ENCODE measurements around the gene DIPK1C. TPM values are rescaled to one million over a fixed set of nuclear protein-coding genes. Genes with fewer than 3 reads are reported as not detected.
"Not testable (repeated sequence)": the region's sequence is repeated elsewhere in the genome, so short reads cannot be mapped to it uniquely, and the experiment has no call there.

The DIPK1C gene
- polyA plus RNA-seq (ENCODE audit: insufficient read length in 10 of 10), result 10 to 100 TPM in 5 of 10 donors, 1 to 10 TPM in 5; 3.9 to 16.4 (median 9.5) TPM
- long read RNA-seq, donor 1, partial matches to known transcripts, result 0 of 4 reads
- long read RNA-seq, donor 1, other reads (novel, unspliced or antisense), result 0 of 4 reads
- long read RNA-seq, donor 2, partial matches to known transcripts, result 0 of 3 reads
- long read RNA-seq, donor 2, other reads (novel, unspliced or antisense), result 0 of 3 reads
- long read RNA-seq, donor 3, result 0 reads
- long read RNA-seq, donor 4, partial matches to known transcripts, result 0 of 1 reads
- long read RNA-seq, donor 4, other reads (novel, unspliced or antisense), result 0 of 1 reads
- long read RNA-seq, donor 5, partial matches to known transcripts, result 0 of 3 reads
- long read RNA-seq, donor 5, other reads (novel, unspliced or antisense), result 0 of 3 reads
- long read RNA-seq, donor 6, transcript FAM69C-201 (4 exons, 3,671 nt), result major isoform, 6 of 6 reads
- long read RNA-seq, donor 6, partial matches to known transcripts, result 0 of 6 reads
- long read RNA-seq, donor 6, other reads (novel, unspliced or antisense), result 0 of 6 reads
- long read RNA-seq, donor 7, partial matches to known transcripts, result 0 of 4 reads
- long read RNA-seq, donor 7, other reads (novel, unspliced or antisense), result 0 of 4 reads
- long read RNA-seq, donor 8, transcript FAM69C-201 (4 exons, 3,671 nt), result major isoform, 5 of 5 reads
- long read RNA-seq, donor 8, partial matches to known transcripts, result 0 of 5 reads
- long read RNA-seq, donor 8, other reads (novel, unspliced or antisense), result 0 of 5 reads
- long read RNA-seq, donor 9, result 0 reads

- peak in 2 of 3 donors; percentile 28 to 62 for DNase-seq
These were observed at the start of gene DIPK1C for GRCh38 chr18:74457043-74457724. DIPK1C (minus strand) TSS chr18:74457308; CDS start chr18:74457259, 49 bp downstream.

DNA sequence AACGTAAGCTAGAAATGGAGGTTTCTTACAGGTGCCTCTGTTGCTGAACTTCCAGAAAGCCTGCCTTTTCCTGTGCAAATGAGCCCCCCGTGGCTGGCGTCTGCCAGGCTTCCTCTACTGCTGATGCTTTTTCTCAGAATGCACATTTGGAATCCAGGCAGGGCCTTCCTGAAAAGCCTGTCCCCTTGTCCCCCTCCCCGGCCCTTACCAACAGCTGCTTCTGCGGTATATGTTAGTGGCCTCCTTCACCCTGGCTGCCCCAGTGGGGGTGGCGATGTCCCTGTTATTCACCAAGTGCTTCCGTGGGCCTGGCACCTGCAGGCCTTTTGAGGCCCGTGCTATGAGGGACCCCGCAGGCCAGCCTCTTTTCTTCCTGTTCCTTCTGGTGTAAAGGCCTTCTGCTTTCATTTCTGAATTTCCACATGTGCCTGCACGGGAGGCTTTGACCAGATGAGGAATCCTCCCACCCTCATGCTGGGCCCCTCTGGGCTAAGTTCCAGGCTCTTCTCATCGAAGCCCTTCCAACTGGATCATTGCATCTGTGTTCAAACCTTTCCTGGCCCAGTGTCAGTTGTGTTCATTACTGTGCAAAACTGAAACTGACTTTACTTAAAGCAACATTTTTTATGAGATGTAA, 49.5 kb upstream of the DIPK1C start:
- DNase-seq, result peak; percentile 78 to 98 (median 95)

DNA sequence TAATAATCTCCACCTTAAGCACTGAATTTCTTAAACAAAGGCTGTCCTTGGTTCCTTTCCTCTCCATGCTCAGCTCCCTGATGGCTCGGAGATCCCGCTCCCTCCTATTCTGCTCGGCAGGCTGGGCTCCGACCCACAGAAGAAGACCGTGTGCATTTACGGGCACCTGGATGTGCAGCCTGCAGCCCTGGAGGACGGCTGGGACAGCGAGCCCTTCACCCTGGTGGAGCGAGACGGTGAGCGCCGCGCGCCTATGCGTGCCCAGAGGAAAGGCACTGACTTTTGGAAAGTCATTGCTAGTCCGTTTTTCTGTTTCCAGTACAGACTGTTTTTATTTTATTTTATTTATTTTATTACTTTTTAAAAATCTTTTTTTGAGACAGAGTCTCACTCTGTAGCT, 48.7 kb upstream of the DIPK1C start:
- no peak for DNase-seq

GRCh38 chr18:74503137-74503536, 46.0 kb upstream of the DIPK1C start:
- no peak for DNase-seq

DNA sequence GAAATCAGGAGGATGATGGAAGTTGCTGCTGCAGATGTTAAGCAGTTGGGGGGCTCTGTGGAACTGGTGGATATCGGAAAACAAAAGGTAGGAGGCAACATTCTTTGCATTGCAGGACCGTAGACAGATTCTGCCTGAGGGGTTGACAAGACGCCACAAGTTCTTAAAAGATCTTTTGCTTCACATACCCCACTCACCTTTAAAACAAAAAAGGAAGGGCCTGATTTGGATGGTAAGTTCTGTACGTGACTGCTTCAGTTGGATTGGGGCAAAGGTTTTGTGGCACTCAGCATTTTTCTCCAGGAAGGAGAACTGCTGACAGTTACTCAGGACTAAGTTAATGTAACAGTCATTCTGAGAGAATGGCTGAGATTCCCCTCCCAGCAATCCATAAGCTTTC, 44.3 kb upstream of the DIPK1C start:
- no peak for DNase-seq

DNA sequence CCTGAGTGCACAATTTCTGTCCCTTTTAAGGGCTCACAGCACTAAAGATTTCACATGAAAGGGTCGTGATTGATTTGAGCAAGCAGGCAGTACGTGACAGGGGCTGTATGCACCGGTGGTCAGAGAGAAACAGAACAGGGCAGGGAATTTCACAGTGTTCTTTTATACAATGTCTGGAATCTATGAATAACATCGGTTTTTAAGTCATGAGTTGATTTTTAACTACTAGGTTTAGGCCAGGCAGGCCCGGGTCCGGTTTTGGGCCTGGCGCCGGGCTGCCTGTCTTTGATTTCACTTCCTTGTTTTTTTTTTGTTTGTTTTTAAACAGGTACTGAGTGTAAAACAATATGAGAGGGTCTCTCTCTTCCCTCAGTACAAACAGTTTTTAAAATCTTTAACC, 43.7 kb upstream of the DIPK1C start:
- DNase-seq, result not testable (repeated sequence)

DNA sequence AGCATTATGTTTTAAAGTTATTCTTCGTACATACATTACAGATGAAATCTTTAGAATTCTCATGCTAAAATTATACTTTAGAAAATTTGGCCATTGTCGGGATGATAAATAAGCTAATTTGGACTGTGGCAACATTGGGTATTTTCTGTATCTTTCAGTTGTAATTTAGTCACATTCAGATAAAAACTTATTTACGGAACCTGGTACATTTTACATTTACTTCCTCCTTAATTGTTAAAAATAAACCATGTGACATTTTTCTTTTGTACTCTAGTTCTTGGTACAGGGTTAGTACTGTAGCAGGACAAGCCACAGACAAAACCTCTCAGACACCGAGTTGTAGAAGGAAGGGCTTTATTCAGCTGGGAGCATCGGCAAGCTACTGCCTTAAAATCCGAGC, 43.3 kb upstream of the DIPK1C start:
- DNase-seq, result no peak

- DNase-seq, result peak; percentile 31 to 90 (median 88)
These were observed 42.5 kb upstream of the DIPK1C start for GRCh38 chr18:74499633-74500032.

DNA sequence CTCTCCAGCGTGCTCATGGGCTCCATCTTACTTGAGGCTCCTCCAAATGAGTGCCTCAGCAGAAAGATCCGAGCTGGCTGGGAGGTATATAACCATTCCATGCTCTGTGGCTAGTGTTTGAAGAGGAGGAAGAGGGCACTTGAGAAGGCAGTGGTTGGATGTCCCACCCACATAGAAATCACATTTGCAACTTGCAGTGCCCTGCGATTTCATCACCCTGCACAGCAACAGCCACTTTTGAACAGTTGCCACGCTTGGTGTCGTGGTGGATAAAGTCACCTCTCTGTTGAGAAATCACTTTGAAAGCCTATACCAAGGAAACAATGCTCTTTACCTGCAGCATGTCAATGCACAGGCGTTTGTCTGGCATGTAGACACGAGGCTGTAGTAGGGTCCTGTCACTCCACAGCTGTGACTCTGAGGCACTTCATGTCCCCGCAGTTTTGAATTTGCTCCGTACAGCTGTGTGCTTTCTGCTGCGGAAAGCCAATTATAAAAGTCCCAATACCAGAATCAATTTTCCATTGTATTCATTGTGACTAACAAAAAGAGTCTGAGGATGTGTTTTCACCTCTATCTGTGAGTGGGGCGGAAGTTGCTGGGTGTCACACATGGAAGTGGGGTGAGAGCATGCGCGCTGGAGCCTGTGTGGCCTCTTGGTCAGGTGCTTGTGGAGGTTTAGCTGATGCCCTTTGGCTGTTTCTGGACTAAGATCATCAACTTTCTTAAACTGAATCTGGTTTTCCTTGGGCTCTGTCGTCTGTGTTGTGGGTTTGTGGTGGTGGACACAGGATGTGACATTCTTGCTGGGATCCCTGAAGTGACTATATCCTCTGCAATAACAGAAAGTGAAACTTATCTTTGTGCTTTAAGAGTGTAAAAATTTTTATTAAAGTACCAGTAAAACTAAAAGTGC, 41.9 kb upstream of the DIPK1C start:
- DNase-seq, result peak in 1 of 3 donors; percentile 26

DNA sequence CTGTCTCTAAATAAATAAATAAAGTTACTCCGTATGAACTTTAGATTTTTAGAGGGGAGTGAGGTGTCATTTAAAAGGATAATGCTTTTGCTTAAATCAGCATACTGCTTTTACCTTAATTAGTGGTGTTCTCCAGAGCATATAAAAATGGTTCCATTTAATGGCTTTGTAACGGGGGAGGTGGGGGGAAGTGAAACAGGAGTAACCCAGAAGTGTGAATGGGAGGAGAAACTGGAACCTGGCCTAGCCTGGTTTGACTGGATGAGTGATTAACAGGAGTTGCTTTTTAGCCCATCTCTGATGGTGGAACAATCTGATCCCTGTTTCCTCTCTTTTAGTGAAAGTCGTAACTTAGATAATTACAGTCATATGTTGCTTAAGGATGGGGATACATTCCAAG, 40.7 kb upstream of the DIPK1C start:
- DNase-seq, result no peak

DNA sequence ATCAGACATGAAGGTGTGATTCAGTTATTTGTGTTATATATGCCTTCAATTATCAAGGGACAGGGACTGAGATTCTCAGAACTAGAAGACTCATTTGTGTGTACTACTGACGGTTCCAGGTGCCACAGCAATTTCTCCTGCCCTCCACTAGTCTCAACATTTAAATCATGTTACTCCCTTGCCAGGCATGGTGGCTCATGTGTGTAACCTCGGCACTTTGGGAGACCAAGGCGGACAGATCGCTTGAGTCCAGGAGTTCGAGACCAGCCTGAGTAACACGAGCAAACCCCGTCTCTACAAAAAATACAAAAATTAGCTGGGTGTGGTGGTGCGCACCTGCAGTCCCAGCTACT, 40.2 kb upstream of the DIPK1C start:
- DNase-seq, result no peak

GRCh38 chr18:74496508-74497323, 39.6 kb upstream of the DIPK1C start:
- DNase-seq, result peak; percentile 36 to 89 (median 66)

DNA sequence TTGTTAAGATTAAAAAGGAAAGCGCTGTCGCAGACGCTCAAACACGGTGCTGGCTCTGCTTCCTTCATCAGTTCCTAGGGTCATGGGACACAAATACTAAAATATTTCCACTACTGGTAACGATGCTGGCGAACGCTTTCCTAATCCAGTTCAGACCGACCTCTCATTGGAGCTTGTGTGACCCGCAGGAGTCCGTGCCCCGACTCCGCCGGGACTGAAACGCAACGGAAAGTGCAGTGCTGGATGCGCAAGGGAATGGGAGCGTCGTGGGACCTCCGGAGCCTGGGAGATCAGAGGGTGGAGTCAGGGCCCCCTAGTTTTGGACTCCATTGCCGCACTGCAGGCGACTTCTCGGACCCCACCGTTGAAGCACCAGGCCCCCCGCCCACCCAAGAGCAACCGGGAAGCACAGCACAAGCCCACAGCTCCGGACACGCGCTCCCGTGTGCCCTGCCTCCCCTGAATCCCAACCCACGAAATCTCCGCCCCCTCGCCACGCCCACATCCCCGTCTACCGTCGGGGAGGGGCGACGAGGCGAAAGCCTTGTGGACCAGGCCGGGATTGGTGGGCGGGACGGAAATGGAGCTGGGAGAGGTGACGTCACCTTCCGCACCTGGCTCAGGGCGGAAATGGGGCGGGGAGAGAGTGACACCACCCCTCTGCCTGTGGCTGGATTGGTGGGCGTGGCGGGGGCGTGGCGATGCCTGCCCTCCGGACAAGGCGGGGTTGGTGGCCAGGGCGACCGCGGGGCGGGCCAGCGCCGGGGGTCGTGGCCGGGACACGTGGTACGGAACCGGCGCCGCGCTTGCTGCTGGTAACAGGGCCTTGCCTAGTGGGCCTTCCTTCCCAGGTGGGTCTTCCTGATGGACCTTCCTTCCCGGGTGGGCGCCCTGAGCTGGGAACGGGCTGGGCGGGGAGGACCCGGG, 38.7 kb upstream of the DIPK1C start, which contains the start of gene CNDP2:
TSS of gene CNDP2 (plus strand) at position 783 of the 927 bp plus-strand sequence. CDS start 3,611 bp downstream, outside the sequence.
- peak; percentile 99 to 100 (median 100) for DNase-seq

DNA sequence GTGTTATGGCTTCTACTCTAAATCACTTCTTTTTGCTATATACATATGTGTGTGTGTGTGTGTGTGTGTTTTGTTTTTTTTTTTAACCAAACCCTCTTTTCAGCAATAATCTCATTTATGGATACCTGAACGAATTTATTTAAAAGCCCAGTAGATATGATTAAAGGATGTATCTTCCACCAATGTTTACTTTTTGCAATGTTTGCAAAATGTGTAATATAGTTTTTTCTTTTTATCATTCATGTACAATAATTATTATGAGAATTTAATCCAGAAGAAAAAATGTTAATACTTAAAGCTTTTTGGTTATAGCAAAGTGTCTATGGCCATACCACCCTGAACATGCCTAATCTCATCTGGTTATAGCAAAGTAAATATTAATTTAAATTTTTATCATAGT, 37.4 kb upstream of the DIPK1C start:
- no peak for DNase-seq

DNA sequence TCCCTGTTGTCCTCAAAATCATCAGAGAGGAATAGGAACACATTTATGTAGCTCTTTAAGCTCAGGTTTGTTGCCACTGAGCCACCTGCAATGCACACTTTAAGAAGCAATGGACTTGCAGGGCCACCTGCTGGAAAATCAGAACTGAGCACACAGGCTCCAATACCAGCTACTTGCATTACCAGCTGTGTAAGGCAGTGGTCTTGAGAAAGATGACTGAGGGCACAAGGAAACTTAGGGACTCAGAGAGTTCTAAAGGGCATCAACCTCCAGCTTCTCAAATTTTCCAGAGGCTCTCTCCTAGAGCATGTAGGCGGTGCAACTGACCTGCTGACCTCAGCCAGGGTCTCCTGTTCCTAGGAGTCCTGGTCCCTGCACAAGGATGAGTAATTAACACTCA, 36.6 kb upstream of the DIPK1C start:
- peak in 2 of 3 donors; percentile 38 to 61 for DNase-seq

GRCh38 chr18:74492259-74492658, 35.2 kb upstream of the DIPK1C start:
- no peak for DNase-seq

GRCh38 chr18:74489676-74490075, 32.6 kb upstream of the DIPK1C start:
- DNase-seq, result peak in 2 of 3 donors; percentile 47 to 75

DNA sequence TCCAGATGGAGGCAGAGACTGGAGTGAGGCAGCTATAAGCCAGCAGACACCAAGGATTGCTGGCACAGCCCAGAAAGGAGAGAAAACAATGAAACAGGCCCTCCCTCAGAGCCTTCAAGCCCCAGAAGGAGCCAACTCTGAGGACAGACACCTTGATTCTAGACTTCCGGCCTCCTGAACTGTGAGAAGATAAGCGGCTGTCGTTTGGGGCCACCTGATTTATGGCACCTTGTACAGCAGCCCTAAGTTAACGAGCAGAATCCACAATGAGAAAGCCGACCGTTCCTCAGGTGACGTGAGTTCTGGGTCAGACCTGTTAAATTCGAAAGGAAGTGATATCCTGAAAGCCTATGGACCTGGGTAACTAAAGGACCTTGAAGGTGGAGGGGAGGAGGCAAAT, 31.8 kb upstream of the DIPK1C start:
- DNase-seq, result no peak

GRCh38 chr18:74488354-74488753, 31.2 kb upstream of the DIPK1C start:
- no peak for DNase-seq
